ENCODE measurements around the gene UNG.

Gene UNG

GRCh38 chr12:109112720-109113465 lies 15.5 kb downstream of the UNG start:
- TF ChIP-seq, protein P1, sequence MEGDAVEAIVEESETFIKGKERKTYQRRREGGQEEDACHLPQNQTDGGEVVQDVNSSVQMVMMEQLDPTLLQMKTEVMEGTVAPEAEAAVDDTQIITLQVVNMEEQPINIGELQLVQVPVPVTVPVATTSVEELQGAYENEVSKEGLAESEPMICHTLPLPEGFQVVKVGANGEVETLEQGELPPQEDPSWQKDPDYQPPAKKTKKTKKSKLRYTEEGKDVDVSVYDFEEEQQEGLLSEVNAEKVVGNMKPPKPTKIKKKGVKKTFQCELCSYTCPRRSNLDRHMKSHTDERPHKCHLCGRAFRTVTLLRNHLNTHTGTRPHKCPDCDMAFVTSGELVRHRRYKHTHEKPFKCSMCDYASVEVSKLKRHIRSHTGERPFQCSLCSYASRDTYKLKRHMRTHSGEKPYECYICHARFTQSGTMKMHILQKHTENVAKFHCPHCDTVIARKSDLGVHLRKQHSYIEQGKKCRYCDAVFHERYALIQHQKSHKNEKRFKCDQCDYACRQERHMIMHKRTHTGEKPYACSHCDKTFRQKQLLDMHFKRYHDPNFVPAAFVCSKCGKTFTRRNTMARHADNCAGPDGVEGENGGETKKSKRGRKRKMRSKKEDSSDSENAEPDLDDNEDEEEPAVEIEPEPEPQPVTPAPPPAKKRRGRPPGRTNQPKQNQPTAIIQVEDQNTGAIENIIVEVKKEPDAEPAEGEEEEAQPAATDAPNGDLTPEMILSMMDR (IDR thresholded peaks at IDR 0.05; ENCODE audit: insufficient read depth, low read depth, low read length, missing control alignments) = no peak
- DNase-seq (ENCODE audit: low read depth) = no peak
- H3K4me3 ChIP-seq (ENCODE audit: low read length) = no peak overlapping the region

DNA sequence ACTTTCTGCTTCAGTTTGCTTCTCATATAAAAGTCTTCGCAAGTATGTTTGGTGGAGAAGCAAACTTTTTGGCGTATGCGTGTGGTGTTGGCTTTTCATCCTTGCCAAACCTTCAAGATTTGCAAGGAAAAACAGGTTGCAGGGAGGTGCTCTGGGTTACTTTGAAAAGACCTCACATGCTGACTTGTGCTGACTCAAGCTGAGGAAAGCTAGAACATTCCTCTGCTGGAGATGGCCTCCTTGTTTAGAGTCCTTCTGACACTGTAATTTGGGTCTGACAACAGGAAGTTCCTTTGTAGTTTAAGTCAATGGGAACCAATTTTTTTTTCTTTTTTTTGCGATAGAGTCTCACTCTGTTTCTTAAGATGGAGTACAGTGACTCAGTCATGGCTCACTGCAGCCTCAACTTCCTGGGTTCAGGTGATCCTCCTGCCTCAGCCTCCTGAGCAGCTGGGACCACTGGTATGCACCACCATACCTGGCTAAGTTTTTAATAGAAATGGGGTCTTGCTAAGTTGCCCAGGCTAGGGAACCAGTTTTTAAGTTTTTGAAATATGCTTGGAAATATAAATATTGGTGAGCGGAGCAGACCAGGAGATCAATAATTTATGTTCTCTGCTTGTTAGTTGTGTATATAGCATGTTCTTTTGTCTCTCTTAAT lies 16.4 kb downstream of the UNG start:
- no peak for DNase-seq (ENCODE audit: low read depth)
- TF ChIP-seq, protein P1 (IDR thresholded peaks at IDR 0.05; ENCODE audit: insufficient read depth, low read depth, low read length, missing control alignments) = no peak
- H3K4me3 ChIP-seq (ENCODE audit: low read length) = no peak overlapping the region

GRCh38 chr12:109114644-109115043 lies 17.2 kb downstream of the UNG start:
- no peak overlapping the region for H3K4me3 ChIP-seq (ENCODE audit: low read length)
- TF ChIP-seq, protein P1 (IDR thresholded peaks at IDR 0.05; ENCODE audit: insufficient read depth, low read depth, low read length, missing control alignments) = no peak
- no peak for DNase-seq (ENCODE audit: low read depth)

- H3K4me3 ChIP-seq (ENCODE audit: low read length) = no peak overlapping the region
- TF ChIP-seq, protein P1 (IDR thresholded peaks at IDR 0.05; ENCODE audit: insufficient read depth, low read depth, low read length, missing control alignments) = no peak
- no peak for DNase-seq (ENCODE audit: low read depth)
Measured at GRCh38 chr12:109115404-109115757, 18.0 kb downstream of the UNG start.

DNA sequence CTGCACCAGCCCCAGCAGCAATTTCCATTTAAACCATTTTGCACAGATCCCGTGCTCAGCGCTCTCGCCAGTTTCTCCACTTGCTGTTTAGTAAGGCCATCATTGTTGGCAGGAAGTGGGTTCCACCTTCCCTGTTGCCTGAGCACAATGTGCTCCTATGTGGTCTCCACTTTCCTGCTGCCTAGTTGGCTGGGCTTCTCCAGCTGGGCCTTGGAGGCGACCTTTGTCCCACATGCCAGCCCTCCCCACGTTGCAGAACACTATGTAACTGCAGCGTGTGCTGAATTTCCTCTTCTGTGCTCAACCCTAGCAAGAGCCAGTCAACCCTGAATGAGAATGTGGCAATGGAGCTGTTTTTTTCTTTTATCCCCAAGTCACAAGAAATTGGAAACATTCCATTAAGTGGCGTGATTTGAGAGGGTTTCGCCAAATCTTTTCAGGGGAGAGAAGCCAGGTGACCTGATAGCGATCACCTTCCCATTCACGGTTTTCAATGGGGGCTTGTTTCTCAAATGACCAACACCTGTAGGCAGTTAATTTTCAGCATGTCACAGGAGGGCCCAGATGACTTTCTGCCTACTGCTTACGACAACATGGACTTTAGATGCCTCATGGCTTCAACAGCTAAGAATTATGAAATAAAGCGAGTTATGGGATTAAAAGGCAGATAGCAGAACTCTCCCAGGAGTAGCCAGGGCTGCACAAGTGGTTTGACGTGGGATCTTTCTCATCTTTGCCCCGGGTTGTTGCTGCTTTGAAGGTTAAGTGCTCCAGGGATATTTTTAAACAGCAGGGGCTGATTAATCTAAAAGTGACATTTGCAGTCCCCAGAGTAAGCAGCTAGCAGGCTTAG lies 18.6 kb downstream of the UNG start, which contains the start of gene ACACB:
TSS of gene ACACB (plus strand) at position 830 of the 853 bp plus-strand sequence. CDS start 22,819 bp downstream, outside the sequence.
- H3K4me3 ChIP-seq (ENCODE audit: low read length) = no peak within 1 kb of the TSS
- TF ChIP-seq, protein P1 (IDR thresholded peaks at IDR 0.05; ENCODE audit: insufficient read depth, low read depth, low read length, missing control alignments) = no peak
- no peak for DNase-seq (ENCODE audit: low read depth)

- no peak for DNase-seq (ENCODE audit: low read depth)
- TF ChIP-seq, protein P1 (IDR thresholded peaks at IDR 0.05; ENCODE audit: insufficient read depth, low read depth, low read length, missing control alignments) = no peak
- H3K4me3 ChIP-seq (ENCODE audit: low read length) = no peak overlapping the region
Measured at GRCh38 chr12:109116611-109116949, 19.2 kb downstream of the UNG start.

Data from epithelial cell of esophagus (primary cell).